Head of caudate nucleus (tissue), 42 donors: ENCODE results near the gene AGPAT1.
A peak's percentile ranks its signal among the peaks of the same experiment; 100 is the strongest.
"Not testable (repeated sequence)": the region's sequence is repeated elsewhere in the genome, so short reads cannot be mapped to it uniquely, and the experiment has no call there.

Experiments used
- DNase-seq, 42 donors: peaks; one replicate each; pipeline versions ENCODE4 v3.0.0 to v3.0.0-alpha.2; 2020 to 2021; ENCODE audit warnings: mixed read lengths in 7 of 42
- intact Hi-C: fragments of 100-400 bp; cut with DNase I; formaldehyde crosslinking; loops from one replicate; pipeline ENCODE4 v1.15.0; 2022

The AGPAT1 gene

GRCh38 chr6:32189069-32189741, 13.3 kb upstream of the AGPAT1 start:
- intact Hi-C loops = no loop called here
- DNase-seq = no peak

GRCh38 chr6:32188381-32189068, 12.6 kb upstream of the AGPAT1 start:
- DNase-seq = peak in 1 of 42 donors; percentile 29
- intact Hi-C loops = no loop called here

DNA sequence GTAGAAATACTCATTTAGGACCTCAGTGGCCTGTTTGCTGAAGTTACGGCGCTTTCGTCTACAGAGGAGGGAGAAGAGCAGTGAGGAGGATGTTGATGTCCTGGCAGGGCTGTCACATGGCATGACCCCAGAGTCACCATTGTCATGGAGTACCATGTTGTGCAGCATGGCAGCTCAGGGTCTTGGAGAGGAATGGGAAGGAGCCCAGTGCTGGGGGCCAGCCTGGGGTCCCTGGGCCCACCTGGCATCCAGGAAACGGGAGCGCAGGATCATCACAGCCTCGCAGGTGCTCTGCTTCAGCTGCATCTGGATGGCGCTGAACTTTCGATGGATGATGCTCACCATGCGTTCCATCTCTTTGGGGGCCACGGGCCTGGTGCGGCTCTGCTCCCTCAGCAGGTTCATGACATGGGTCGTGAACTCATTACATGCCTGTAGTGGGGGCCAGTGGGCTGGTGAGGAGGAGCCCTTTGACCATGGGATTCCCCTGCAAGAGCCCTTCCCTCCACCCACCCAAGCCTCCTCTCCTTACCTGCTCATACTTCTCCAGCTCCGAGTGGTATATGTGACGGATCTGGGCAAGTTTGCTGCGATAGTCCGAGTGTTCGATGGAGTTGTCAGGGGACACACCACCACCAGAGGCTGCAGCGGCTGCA, 12.0 kb upstream of the AGPAT1 start:
- intact Hi-C loops, DNase-seq: not testable (repeated sequence)

GRCh38 chr6:32187009-32187709, 11.3 kb upstream of the AGPAT1 start:
- peak in 1 of 42 donors; percentile 1 for DNase-seq
- intact Hi-C loops = no loop called here

DNA sequence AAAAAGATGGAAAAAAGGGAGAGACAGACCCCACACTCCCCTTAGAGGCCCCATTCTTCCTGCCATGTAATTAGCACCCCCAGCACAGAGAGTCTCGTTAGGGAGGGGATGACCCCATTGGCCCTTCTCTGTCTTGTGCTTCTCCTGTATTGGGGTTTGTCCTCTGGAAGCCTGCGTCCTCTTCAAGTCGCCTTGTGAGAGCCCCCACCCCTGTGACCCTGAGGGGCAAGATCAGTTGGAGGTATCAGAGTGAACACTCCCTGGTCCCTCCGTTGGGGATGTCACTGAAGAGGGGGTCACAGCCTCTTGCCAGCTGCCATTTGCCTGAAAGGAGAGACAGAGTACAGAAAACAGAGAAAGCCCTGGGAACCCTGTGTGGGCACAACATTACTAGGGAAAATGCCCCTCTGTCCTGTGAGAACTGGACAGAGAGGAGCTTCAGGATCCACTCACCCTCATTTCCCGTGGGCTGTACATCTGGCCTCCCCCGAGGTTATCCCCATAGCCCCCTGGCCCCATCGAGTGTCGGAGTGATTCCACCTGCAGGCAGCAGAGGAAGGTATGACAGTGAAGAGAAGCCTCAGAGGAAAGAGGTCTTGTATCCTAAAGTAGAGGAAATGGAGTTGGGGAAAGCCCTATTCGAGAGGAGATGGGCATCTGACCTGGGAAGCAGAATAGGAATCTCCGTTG, 10.4 kb upstream of the AGPAT1 start:
- intact Hi-C loops = not testable (repeated sequence)
- DNase-seq = peak in 1 of 42 donors; percentile 2

- intact Hi-C loops = not testable (repeated sequence)
- DNase-seq = peak in 6 of 42 donors; percentile 32 to 61 (median 36)
Observed at GRCh38 chr6:32185681-32186131, 9.8 kb upstream of the AGPAT1 start.

GRCh38 chr6:32184084-32184640, 8.3 kb upstream of the AGPAT1 start, which contains the start of gene AGER:
Gene AGER (minus strand): TSS chr6:32184253. CDS start chr6:32184222, 31 bp downstream.
- peak in 2 of 42 donors; percentile 3 to 4 for DNase-seq

GRCh38 chr6:32183483-32184083, 7.7 kb upstream of the AGPAT1 start:
- peak in 2 of 42 donors; percentile 3 for DNase-seq
- intact Hi-C loops = no loop called here

More at GRCh38 chr6:32184084-32184640, 8.3 kb upstream of the AGPAT1 start, which contains the start of gene AGER:
- intact Hi-C loops = no loop called here

GRCh38 chr6:32183030-32183429, 7.1 kb upstream of the AGPAT1 start:
- DNase-seq = peak in 1 of 42 donors; percentile 24
- intact Hi-C loops = no loop called here

DNA sequence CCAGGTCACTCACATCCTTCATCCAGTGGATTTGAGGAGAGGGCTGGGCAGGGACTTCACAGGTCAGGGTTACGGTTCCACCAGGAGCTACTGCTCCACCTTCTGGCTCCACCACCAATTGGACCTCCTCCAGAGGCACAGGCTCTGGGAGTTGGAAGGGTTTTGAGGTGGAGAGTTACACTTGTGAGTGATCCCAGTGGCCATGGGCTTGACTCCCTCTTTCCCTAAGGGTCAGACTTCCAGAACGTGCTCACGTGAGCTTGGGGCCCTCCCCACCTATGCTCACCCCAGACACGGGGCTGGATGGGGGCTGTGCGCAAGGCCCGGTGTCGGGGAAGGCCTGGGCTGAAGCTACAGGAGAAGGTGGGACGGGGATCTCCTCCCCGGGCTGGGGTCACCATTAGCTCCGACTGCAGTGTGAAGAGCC, 6.7 kb upstream of the AGPAT1 start:
- peak in 1 of 42 donors; percentile 3 for DNase-seq
- intact Hi-C loops = no loop called here

DNA sequence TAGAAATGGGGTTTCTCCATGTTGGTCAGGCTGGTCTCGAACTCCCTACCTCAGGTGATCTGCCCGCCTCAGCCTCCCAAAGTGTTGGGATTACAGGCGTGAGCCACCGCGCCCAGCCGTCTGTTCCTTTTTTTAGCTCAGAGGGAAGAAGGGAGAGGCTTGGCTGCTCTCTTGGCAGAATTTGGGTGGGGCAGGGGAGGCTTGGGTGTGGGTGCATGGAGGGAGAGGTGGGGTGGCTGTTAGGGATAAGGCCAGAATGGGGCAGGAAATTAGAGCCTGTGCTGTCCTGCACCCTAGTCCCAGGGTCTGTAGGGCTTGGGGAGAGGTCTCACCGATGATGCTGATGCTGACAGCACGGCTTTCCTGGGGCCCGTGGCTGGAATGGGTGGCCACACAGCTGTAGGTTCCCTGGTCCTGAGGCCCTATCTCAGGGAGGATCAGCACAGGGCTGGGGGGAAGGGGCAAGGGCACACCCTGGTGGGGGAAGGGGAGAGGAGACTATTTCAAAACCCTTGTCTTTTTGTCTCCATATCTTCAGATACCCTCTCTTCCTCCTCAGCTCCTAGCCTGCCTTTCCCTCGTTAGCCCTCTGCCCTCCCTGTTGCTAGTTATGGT, 6.1 kb upstream of the AGPAT1 start:
- intact Hi-C loops = no loop called here
- peak in 2 of 42 donors; percentile 1 to 8 for DNase-seq

DNA sequence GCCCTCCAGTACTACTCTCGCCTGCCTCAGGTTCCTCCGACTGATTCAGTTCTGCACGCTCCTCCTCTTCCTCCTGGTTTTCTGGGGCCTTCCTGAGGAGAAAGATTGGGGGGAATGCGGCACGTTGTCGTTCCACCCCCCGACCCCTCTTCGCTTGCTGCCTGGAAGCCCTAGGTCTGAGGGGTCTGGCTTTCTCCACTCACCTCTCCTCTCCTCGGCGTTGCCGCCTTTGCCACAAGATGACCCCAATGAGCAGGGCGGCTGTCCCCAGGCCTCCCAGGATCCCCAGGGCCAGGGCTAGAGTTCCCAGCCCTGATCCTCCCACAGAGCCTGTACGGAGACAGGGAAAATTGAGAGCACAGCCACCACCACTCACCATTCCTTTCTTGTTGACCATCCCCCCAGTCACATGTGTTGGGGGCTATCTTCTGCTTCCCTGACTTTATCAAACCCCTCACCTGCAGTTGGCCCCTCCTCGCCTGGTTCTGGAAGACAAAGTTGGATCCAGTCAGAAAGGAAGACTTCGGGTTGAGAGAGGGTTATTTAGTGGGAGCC, 5.3 kb upstream of the AGPAT1 start:
- intact Hi-C loops = no loop called here
- no peak for DNase-seq

GRCh38 chr6:32179766-32180405, 4.0 kb upstream of the AGPAT1 start:
- no peak for DNase-seq
- intact Hi-C loops = no loop called here

DNA sequence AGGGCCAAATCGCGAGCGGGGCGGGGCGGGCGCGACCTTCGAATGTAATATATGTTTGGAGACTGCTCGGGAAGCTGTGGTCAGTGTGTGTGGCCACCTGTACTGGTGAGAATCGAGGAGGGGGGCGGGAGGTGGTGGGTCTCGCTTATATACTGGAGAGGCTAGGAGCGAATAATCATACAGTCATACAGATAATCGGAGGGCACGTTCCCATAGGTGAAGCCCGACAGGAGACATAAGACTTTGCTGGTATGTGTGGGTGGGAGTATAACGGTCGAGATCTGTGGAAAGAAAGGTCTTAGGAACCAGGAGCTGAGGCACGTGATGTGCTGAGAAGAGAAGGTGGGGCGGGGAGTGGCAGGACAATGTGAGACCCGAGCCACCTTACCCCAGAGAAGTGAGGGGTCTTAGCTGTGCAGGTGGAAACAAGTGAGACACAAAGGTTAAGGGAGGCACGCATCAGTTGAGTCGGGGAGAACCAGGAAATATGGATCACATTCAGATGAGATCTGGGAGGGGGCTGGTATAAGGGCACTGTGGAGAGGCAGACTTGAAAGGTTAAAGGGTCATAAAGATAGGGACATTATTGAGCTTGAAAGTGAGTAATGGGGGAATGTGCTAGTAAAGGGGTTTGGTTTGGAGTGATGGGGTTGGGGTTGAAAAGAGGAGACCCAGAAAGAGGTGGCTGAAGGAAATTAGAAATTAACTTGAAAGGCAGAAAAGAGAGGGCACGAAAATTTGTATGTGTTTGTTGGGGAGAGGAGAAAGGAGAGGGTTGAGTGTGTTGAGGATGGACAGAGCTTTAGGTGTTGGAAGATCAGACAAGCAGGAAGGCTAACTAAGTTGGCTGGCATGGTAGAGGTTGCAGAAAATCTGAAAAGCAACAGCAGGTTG, 2.9 kb upstream of the AGPAT1 start:
- intact Hi-C loops = no loop called here
- DNase-seq = no peak

- intact Hi-C loops = no loop called here
- peak; percentile 88 to 100 (median 96) for DNase-seq
Observed at GRCh38 chr6:32177788-32178546, 2.1 kb upstream of the AGPAT1 start, which contains the start of gene RNF5. Gene RNF5 (plus strand): TSS chr6:32178405. CDS start chr6:32178512, 107 bp downstream.
